Endothelial cell of umbilical vein (primary cell): ENCODE results near the gene CD163L1. TPM values are rescaled to one million over a fixed set of nuclear protein-coding genes. Genes with fewer than 3 reads are reported as not detected.

ENCODE experiments used
- BruUV-seq: library from RNA; stranded (reverse); fragments of 400-500 nt; replicated peaks from 2 replicates; lab custom pipeline; 2021; lab: Mats Ljungman, UMichigan
- CTCF ChIA-PET: fragments of 300-600, 350-600 bp; sonication (Branson Sonifier 250); formaldehyde crosslinking; loops from one replicate; lab custom pipeline; 2021; ENCODE audit warnings: antibody characterized with exemption, inconsistent platforms; lab: Charles Lee
- POLR2A ChIA-PET: fragments of 300-600, 350-600 bp; sonication (Branson Sonifier 250); formaldehyde crosslinking; loops from one replicate; lab custom pipeline; 2021; ENCODE audit warnings: antibody characterized with exemption, inconsistent platforms; lab: Charles Lee
- DNase-seq: peaks from one replicate; pipeline ENCODE4 v3.0.0-alpha.2; 2011; ENCODE audit warnings: low read depth, low spot score
- FAIRE-seq: peaks from 2 replicates; lab custom pipeline; 2011; peaks lifted over from hg19 to GRCh38; lab: Jason Lieb, UNC
- H2AFZ ChIP-seq: 2 replicates; pipeline ENCODE4 v1.6.0; 2012; ENCODE audit warnings: low read depth, low read length, control low read depth, inconsistent platforms
- H3K27ac ChIP-seq: 2 replicates; pipeline ENCODE4 v1.5.1; 2011; ENCODE audit warnings: low read depth, mild to moderate bottlenecking, control low read depth, low read length, moderate library complexity; ENCODE audit not compliant: insufficient read depth
- H3K27me3 ChIP-seq, 2 experiments: 2 replicates each; pipeline versions ENCODE4 v1.6.0 to v1.6.1; 2011; ENCODE audit warnings: low read length in 2 of 2, mixed read lengths in 1 of 2; ENCODE audit not compliant: control insufficient read depth in 2 of 2, insufficient read depth in 2 of 2
- H3K36me3 ChIP-seq, 2 experiments: 2 replicates in 1 of 2; 3 replicates in 1 of 2; pipeline ENCODE4 v1.5.1; 2011; ENCODE audit warnings: low read length in 2 of 2, mild to moderate bottlenecking in 1 of 2, moderate library complexity in 1 of 2; ENCODE audit not compliant: control insufficient read depth in 2 of 2, insufficient read depth in 2 of 2; ENCODE audit errors: extremely low read depth in 1 of 2
- H3K4me1 ChIP-seq: 3 replicates; pipeline ENCODE4 v1.5.1; 2011; ENCODE audit warnings: mild to moderate bottlenecking, low read length; ENCODE audit not compliant: control insufficient read depth, insufficient read depth; ENCODE audit errors: extremely low read depth
- H3K4me2 ChIP-seq: 2 replicates; pipeline ENCODE4 v1.6.1; 2011; ENCODE audit warnings: low read length, control low read depth, mixed read lengths; ENCODE audit not compliant: insufficient read depth
- H3K4me3 ChIP-seq, 3 experiments: fragments of 200-600 bp in 1 of 3; sonication (generic), shearing (Covaris generic) in 1 of 3; replicated peaks in 1 of 3; 2 replicates each; pipeline ENCODE4 v1.5.1; 2011 to 2016; ENCODE audit warnings: control low read depth in 3 of 3, low read length in 3 of 3, mild to moderate bottlenecking in 2 of 3, inconsistent platforms in 1 of 3, low read depth in 1 of 3, moderate library complexity in 1 of 3; ENCODE audit not compliant: insufficient read depth in 1 of 3
- H3K79me2 ChIP-seq: 2 replicates; pipeline ENCODE4 v1.6.0; 2012; ENCODE audit warnings: low read length, inconsistent platforms; ENCODE audit not compliant: control insufficient read depth, insufficient read depth
- H3K9ac ChIP-seq: replicated peaks from 2 replicates; pipeline ENCODE3; 2011; ENCODE audit warnings: low read length, control low read depth; ENCODE audit not compliant: insufficient read depth; ENCODE audit errors: extremely low read depth
- H3K9me1 ChIP-seq: replicated peaks from 3 replicates; pipeline ENCODE4 v1.6.0; 2011; ENCODE audit warnings: mild to moderate bottlenecking, low read length; ENCODE audit not compliant: control insufficient read depth, insufficient read depth; ENCODE audit errors: extremely low read depth
- H3K9me3 ChIP-seq: replicated peaks from 2 replicates; pipeline ENCODE4 v1.5.1; 2012; ENCODE audit warnings: low read length, inconsistent platforms; ENCODE audit not compliant: control insufficient read depth, insufficient read depth
- H4K20me1 ChIP-seq: replicated peaks from 2 replicates; pipeline ENCODE3; 2011; ENCODE audit warnings: mild to moderate bottlenecking, low read length; ENCODE audit not compliant: control insufficient read depth, insufficient read depth; ENCODE audit errors: extremely low read depth
- EZH2 ChIP-seq: IDR thresholded peaks from 2 replicates; pipeline ENCODE4 v1.6.1; 2012; ENCODE audit warnings: borderline replicate concordance, low read depth, mild to moderate bottlenecking, moderate library complexity, low read length, inconsistent platforms; ENCODE audit not compliant: severe bottlenecking
- FOS ChIP-seq: IDR thresholded peaks from 2 replicates; pipeline ENCODE4 v1.6.1; 2011; ENCODE audit warnings: mild to moderate bottlenecking, low read length, moderate library complexity, borderline replicate concordance; ENCODE audit not compliant: insufficient read depth
- GATA2 ChIP-seq: IDR thresholded peaks from 2 replicates; pipeline ENCODE4 v1.7.0; 2011; ENCODE audit warnings: low read depth, mild to moderate bottlenecking, moderate library complexity, mixed read lengths, low read length; ENCODE audit not compliant: insufficient read length, insufficient read depth
- JUN ChIP-seq: IDR thresholded peaks from 2 replicates; pipeline ENCODE4 v1.6.1; 2011; ENCODE audit warnings: borderline replicate concordance, low read depth; ENCODE audit not compliant: insufficient read length, insufficient read depth
- MYC ChIP-seq: IDR thresholded peaks from one replicate; pipeline ENCODE4 v1.6.1; 2011; ENCODE audit warnings: mild to moderate bottlenecking, low read depth, low read length
- POLR2A ChIP-seq: IDR thresholded peaks from 2 replicates; pipeline ENCODE4 v1.6.1; 2012; ENCODE audit warnings: low read depth, mild to moderate bottlenecking, control low read depth, low read length
- POLR2AphosphoS5 ChIP-seq: IDR thresholded peaks from 2 replicates; pipeline ENCODE4 v1.6.1; 2012; ENCODE audit warnings: low read depth, mild to moderate bottlenecking, control low read depth, low read length, moderate library complexity; ENCODE audit not compliant: insufficient read depth
- dilution Hi-C: fragments of 300-500 bp; cut with MboI; formaldehyde crosslinking; loops from one replicate; pipeline ENCODE4 v1.15.0; 2019; ENCODE audit warnings: low sequenced_read_pairs; ENCODE audit not compliant: extremely low pct_ligation_motif_present
- intact Hi-C: fragments of 100-400 bp; cut with micrococcal nuclease; formaldehyde crosslinking; loops from one replicate; pipeline ENCODE4 v1.10.0; 2022
- polyA plus RNA-seq, 4 experiments: library from polyadenylated mRNA; depleted of rRNA in 3 of 4; stranded (reverse) in 3 of 4; unstranded in 1 of 4; fragments of >200 nt; gene quantifications; 2 replicates each; pipeline versions ENCODE4 v1.2.1 to v1.2.3, GENCODE V29; 2011 to 2012; ENCODE audit warnings: missing spikeins in 1 of 4
- total RNA-seq: library from RNA; stranded (reverse); gene quantifications from 2 replicates; pipeline ENCODE4 v1.2.3, GENCODE V29; 2021
- TF ChIP-seq, protein P1 (sequence below): IDR thresholded peaks from 2 replicates; pipeline ENCODE4 v1.6.1; 2011; ENCODE audit not compliant: insufficient read depth, insufficient read length
- TF ChIP-seq, protein P2 (sequence below), 2 donors: IDR thresholded peaks; 1 replicate in 1 of 2; 2 replicates in 1 of 2; pipeline ENCODE4 v1.5.1; 2011; ENCODE audit warnings: low read length in 2 of 2, mild to moderate bottlenecking in 2 of 2, moderate library complexity in 2 of 2, control low read depth in 1 of 2, inconsistent platforms in 1 of 2, low read depth in 1 of 2; ENCODE audit not compliant: insufficient read depth in 1 of 2; ENCODE audit errors: extremely low read depth in 1 of 2

The CD163L1 gene
- total and polyA plus RNA-seq, 2 donors (not counting 3 experiments of a cell fraction or from before 2014, with no cell fraction given) = 2.8 to 7.5 TPM

DNA sequence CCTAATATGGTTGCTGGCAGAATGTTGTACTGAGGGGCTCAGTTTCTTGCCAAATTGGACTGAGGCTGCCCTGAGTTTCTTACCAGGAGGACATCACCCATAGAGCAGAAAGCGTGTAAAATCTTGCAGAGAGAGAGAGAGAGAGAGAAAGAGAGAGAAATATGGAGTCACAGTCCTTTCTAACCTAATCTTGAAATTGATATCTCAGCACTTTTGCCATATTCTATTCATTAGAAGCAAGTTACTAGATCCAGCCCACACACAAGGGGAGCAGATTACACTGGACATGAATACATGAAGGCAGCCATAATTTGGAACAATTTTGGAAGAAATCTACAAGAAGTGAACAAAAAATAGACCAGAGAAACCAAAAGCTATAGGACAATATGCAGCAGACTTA lies 4.1 kb upstream of the CD163L1 start:
- no TSS peak for BruUV-seq

More for the DNA sequence above, 4.1 kb upstream of the CD163L1 start:
- no peaks in the 10 kb centered on the region for H3K36me3 ChIP-seq
- H3K27ac ChIP-seq = no peak overlapping the region
- no peak overlapping the region for H3K4me2 ChIP-seq
- H2AFZ ChIP-seq = no peak overlapping the region
- FAIRE-seq = no peak
- H3K9me1 ChIP-seq = no peaks in the 10 kb centered on the region
- dilution Hi-C loops = no loop called here
- TF ChIP-seq JUN (no peak), POLR2A (no peak), FOS (no peak), MYC (no peak), EZH2 (no peak), GATA2 (no peak), POLR2AphosphoS5 (no peak)
- TF ChIP-seq, protein P1, sequence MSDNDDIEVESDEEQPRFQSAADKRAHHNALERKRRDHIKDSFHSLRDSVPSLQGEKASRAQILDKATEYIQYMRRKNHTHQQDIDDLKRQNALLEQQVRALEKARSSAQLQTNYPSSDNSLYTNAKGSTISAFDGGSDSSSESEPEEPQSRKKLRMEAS = no peak
- TF ChIP-seq, protein P2, sequence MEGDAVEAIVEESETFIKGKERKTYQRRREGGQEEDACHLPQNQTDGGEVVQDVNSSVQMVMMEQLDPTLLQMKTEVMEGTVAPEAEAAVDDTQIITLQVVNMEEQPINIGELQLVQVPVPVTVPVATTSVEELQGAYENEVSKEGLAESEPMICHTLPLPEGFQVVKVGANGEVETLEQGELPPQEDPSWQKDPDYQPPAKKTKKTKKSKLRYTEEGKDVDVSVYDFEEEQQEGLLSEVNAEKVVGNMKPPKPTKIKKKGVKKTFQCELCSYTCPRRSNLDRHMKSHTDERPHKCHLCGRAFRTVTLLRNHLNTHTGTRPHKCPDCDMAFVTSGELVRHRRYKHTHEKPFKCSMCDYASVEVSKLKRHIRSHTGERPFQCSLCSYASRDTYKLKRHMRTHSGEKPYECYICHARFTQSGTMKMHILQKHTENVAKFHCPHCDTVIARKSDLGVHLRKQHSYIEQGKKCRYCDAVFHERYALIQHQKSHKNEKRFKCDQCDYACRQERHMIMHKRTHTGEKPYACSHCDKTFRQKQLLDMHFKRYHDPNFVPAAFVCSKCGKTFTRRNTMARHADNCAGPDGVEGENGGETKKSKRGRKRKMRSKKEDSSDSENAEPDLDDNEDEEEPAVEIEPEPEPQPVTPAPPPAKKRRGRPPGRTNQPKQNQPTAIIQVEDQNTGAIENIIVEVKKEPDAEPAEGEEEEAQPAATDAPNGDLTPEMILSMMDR (IDR thresholded peaks at IDR 0.05; ENCODE audit: extremely low read depth in 1 of 2, insufficient read depth in 1 of 2, low read depth in 1 of 2, low read length in 2 of 2) = no peak
- H4K20me1 ChIP-seq = no peaks in the 10 kb centered on the region
- H3K27me3 ChIP-seq = peaks cover 0 to 3% of the 10 kb centered on the region in 2 experiments
- H3K4me3 ChIP-seq = no peak overlapping the region
- no peak overlapping the region for H3K9ac ChIP-seq
- H3K4me1 ChIP-seq = peaks cover 6% of the 10 kb centered on the region
- no peaks in the 10 kb centered on the region for H3K79me2 ChIP-seq
- ChIA-PET POLR2A (no interaction called here), CTCF (no interaction called here)
- no peak for DNase-seq
- H3K9me3 ChIP-seq = no peaks in the 10 kb centered on the region
- intact Hi-C loops = no loop called here
